ENCODE data around the gene GREB1.

GREB1 gene

DNA sequence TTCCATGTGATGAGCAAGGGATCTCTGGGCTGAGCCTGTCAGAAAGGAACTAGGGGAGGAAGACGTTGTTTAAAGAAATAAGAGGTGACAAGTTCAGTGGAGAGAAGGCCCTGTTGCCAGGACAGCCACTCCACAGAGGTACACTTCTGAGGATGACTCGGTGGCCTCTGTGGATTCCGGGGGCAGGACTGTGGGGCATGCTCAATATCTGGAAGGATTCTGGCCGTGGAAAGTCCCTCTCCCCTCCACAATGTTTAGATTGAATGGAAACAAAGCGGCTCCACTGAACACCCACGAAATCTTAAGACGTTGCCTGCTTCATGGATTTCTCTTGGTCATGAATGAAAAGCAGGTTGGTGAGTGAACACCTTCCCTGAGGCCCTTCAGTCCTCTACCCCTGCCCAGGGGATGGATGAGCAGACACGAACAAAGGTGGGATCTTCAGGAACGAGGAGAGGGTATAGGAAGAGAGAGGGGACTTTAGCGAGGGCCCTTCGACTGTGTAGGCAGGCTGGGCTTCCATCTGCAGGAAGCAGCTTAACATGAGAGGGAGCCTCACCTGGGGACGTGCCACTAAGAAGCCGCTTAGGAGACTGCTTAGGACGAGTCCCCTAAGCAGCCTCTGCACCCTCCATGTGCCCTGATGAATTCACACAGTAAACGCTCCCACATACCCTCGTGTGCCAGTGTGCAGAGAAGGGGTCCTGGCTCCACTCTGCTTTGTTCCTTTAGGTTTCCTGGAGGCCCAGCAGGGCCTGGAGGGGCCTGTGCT, 134.2 kb downstream of the GREB1 start:
- 89% methylated on average over 16 of the region's 16 CpGs for WGBS
- H3K9me3 ChIP-seq (ENCODE audit: insufficient read depth, low read depth, low read length), result peaks cover under 1% of the 10 kb centered on the region; the same call in 1 of the 2 replicates
- H3K27me3 ChIP-seq (ENCODE audit: insufficient read depth, low read length), result peaks cover 35% of the 10 kb centered on the region
- H3K27ac ChIP-seq (ENCODE audit: low read depth, low read length), result no peak overlapping the region
- no peaks in the 10 kb centered on the region for H3K36me3 ChIP-seq (ENCODE audit: insufficient read depth, low read length)
- no peak overlapping the region for H3K4me3 ChIP-seq (ENCODE audit: low read length)
- H3K9ac ChIP-seq (ENCODE audit: low read depth, low read length), result no peak overlapping the region
- no peaks in the 10 kb centered on the region for H3K4me1 ChIP-seq (ENCODE audit: insufficient read depth, low read length)

DNA sequence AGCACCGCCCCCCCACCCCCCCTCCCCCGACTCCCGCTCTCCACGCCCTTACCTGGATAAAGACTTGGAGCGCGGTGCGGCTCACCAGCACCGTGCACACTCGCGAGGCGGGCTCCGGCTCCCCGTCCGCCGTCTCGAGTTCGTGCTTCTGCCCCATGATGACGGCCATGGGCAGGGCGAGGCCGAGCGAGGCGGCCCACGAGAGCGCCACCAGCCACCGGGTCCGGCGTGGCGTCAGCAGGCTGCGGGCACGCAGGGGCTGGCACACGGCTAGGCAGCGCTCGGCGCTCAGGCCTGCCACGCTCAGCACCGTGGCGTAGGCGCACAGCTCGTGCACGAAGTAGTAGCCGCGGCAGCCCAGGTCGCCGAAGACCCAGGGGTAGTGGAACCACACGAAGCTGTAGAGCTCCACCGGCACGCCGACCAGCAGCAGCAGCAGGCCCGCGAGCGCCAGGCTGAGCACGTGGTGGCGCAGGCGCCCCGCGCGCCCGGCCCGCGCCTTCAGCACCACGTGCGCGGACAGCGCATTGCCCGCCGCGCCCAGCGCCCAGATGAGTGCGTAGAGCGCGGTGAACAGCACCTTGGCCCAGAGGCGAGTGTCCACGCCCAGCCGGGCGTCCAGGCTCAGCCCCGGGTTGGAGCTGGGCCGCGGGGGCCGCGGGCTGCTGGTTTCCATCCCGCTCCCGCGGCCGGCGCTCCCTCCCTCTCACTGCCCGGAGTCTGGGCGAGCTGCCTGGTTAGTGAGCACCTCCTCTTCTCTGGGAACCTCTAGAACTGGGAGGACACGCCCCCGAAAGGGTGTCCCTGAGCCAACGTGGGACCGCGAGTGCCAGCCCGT, 135.8 kb downstream of the GREB1 start, which contains the start of gene NTSR2:
NTSR2 (minus strand) TSS at position 742 of the 838 bp plus-strand sequence; CDS start at position 676, 66 bp downstream.
- Histone ChIP-seq H3K27me3 (ENCODE audit: insufficient read depth, low read length) (peaks cover 35% of the 10 kb centered on the region), H3K27ac (ENCODE audit: low read depth, low read length) (no peak within 1 kb of the TSS), H3K4me3 (ENCODE audit: low read length) (peak within 1 kb of the TSS; percentile 30; the same call in 1 of the 2 replicates), H3K9me3 (ENCODE audit: insufficient read depth, low read depth, low read length) (no peaks in the 10 kb centered on the region), H3K36me3 (ENCODE audit: insufficient read depth, low read length) (no peaks in the 10 kb centered on the region), H3K9ac (ENCODE audit: low read depth, low read length) (no peak within 1 kb of the TSS), H3K4me1 (ENCODE audit: insufficient read depth, low read length) (no peaks in the 10 kb centered on the region)
- 38% methylated on average over 90 of the region's 93 CpGs for WGBS

DNA sequence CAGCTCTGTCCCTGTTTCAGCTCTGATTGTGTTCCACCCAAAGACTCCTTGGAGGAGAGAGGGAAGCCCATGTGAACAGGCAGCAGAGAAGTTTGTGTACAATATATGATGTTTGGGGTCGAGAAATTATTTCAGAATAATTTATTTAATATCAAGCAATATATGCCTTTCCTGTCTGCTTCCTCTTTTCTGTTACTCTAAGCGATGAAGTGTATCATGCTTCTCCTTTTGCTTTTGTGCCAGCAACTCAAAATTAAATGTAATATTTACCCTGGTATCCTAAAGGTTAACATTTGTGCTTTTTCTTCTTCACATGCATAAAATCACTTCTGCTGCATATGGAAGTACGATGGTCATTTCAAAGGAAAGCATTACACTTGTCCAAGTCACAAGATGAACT, 138.6 kb downstream of the GREB1 start:
- Histone ChIP-seq H3K4me3 (ENCODE audit: low read length) (no peak overlapping the region), H3K27ac (ENCODE audit: low read depth, low read length) (no peak overlapping the region), H3K36me3 (ENCODE audit: insufficient read depth, low read length) (no peaks in the 10 kb centered on the region), H3K9ac (ENCODE audit: low read depth, low read length) (no peak overlapping the region), H3K27me3 (ENCODE audit: insufficient read depth, low read length) (peaks cover 35% of the 10 kb centered on the region), H3K4me1 (ENCODE audit: insufficient read depth, low read length) (no peaks in the 10 kb centered on the region), H3K9me3 (ENCODE audit: insufficient read depth, low read depth, low read length) (no peaks in the 10 kb centered on the region)
- WGBS, result 92% methylated on average over 2 of the region's 3 CpGs

DNA sequence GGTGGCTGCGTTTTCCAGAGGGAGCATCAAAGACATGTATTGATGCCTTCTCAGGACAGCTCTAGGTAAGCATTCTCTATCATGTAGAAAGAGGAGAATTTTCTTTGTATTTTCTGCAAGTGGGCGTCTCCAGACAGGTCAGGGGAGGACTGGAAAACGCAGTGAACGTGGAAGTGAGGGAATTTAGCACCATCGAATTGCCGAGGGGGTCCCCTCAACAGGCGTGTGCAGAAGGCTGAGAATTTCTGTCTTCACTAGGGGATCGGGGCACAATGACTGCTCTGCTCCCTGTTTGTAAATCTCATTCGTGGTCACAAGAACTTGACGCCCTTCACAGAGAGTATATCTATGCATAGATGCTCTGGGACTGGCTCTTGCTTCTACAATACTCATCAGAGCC, 141.1 kb downstream of the GREB1 start:
- 91% methylated on average over 10 of the region's 10 CpGs for WGBS
- peaks cover 13% of the 10 kb centered on the region for H3K27me3 ChIP-seq (ENCODE audit: insufficient read depth, low read length)
- no peaks in the 10 kb centered on the region for H3K36me3 ChIP-seq (ENCODE audit: insufficient read depth, low read length)

DNA sequence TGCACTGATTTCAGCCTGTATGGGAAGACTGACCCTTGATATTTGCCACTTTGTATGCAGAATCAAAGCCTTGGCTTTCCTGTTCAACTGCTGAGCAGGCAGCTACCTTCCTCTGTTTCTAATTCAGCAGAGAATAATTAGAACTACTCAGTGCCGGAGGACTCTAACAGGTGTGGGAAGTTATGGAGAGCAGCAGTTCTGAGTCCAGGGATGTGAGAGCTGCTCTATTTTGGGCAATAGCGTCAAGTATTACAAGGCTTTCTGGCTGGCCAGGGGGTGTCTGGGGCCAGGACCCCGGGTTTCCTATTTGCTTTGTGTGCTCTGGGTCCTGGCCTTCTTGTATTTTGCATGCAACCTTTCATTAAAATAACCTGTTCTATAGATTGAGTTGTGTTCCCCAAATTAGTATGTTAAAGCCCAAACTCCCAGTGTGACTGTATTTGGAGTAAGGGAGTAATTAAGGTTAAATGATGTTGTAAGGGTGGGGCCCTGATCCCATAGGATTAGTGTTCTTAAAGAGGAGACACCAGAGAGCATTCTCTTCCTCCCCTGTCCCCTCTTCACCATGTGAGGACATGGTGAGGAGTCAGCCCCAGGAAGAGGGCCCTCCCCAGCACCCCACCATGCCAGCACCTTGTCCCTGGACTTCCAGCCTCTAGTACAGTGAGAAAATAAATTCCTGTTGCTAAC, 141.7 kb downstream of the GREB1 start:
- H3K27ac ChIP-seq (ENCODE audit: low read depth, low read length), result no peak overlapping the region
- H3K4me1 ChIP-seq (ENCODE audit: insufficient read depth, low read length), result no peaks in the 10 kb centered on the region
- H3K36me3 ChIP-seq (ENCODE audit: insufficient read depth, low read length), result no peaks in the 10 kb centered on the region
- H3K9me3 ChIP-seq (ENCODE audit: insufficient read depth, low read depth, low read length), result no peaks in the 10 kb centered on the region
- no peak overlapping the region for H3K4me3 ChIP-seq (ENCODE audit: low read length)
- peaks cover 7% of the 10 kb centered on the region for H3K27me3 ChIP-seq (ENCODE audit: insufficient read depth, low read length)
- no peak overlapping the region for H3K9ac ChIP-seq (ENCODE audit: low read depth, low read length)
- 92% methylated on average over 3 of the region's 3 CpGs for WGBS

More for the DNA sequence above, 141.1 kb downstream of the GREB1 start:
- Histone ChIP-seq H3K4me3 (ENCODE audit: low read length) (no peak overlapping the region), H3K9ac (ENCODE audit: low read depth, low read length) (no peak overlapping the region), H3K27ac (ENCODE audit: low read depth, low read length) (no peak overlapping the region), H3K9me3 (ENCODE audit: insufficient read depth, low read depth, low read length) (no peaks in the 10 kb centered on the region), H3K4me1 (ENCODE audit: insufficient read depth, low read length) (no peaks in the 10 kb centered on the region)

DNA sequence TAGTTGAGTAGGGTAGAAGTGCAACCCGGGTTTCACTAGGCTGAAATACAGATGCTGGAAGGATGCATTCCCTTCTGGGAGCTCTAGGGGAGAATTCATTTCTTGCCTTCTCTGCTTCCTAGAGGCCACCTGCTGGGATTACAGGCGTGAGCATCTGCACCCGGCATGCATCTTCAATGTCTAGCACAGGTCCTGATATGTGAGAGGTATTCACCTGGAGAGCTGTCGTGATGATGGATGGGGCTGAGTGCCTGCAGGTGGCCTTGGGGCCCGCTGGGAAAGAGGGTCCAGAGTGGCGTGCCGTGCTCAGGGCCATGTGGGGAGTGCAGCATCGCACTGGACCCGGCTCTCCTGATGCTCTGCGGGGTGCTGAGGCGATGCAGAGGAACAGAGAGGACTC, 142.8 kb downstream of the GREB1 start:
- Histone ChIP-seq H3K27me3 (ENCODE audit: insufficient read depth, low read length) (no peaks in the 10 kb centered on the region), H3K4me1 (ENCODE audit: insufficient read depth, low read length) (no peaks in the 10 kb centered on the region), H3K36me3 (ENCODE audit: insufficient read depth, low read length) (no peaks in the 10 kb centered on the region), H3K4me3 (ENCODE audit: low read length) (no peak overlapping the region), H3K9me3 (ENCODE audit: insufficient read depth, low read depth, low read length) (no peaks in the 10 kb centered on the region), H3K27ac (ENCODE audit: low read depth, low read length) (no peak overlapping the region), H3K9ac (ENCODE audit: low read depth, low read length) (no peak overlapping the region)
- WGBS, result 79% methylated on average over 11 of the region's 11 CpGs

DNA sequence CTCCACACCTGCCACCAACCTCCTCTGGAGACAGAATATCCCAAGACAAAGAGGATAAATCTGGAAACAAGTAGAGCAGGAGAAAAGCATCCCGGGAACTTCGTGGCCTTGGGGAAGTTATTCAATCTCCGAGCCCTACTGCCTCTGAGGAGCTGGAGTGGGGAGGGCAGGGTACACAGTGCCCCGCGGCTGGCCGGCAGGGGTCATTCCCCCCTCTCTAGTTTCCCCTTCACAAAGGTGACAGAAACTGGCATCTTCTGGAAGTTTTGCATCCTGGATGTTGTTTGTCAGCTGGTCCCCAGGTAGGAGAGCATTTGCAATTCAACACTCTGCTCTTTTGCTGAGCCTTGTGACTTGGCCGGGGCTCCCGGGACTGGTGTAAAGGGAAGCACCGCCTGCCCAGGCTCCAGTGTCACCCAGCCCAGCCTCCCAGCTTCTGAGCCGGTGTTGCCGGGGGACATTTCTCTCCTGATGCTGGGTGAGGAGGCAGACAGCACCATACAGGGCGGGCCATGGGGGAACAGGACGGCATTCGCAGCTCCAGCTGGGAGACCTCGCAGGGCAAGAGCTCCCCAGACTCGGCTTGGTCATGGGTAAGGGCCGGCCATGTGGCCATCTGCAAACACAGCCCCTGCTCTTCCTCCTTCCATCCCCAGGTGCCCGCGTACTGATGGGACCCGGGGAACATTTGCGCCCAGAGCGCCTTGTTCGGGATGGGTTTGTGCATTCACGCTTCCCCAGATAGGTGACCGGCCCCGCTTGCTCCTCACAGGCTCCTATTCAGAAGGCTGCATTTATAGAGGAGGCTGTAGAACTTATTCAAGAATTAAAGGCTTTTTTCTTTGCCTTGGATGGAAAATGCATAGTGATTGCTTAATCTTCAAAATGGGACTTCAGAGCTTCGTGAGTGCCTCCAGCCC, 143.6 kb downstream of the GREB1 start:
- no peak overlapping the region for H3K4me3 ChIP-seq (ENCODE audit: low read length)
- no peak overlapping the region for H3K9ac ChIP-seq (ENCODE audit: low read depth, low read length)
- H3K4me1 ChIP-seq (ENCODE audit: insufficient read depth, low read length), result no peaks in the 10 kb centered on the region
- no peaks in the 10 kb centered on the region for H3K36me3 ChIP-seq (ENCODE audit: insufficient read depth, low read length)
- no peak overlapping the region for H3K27ac ChIP-seq (ENCODE audit: low read depth, low read length)
- H3K9me3 ChIP-seq (ENCODE audit: insufficient read depth, low read depth, low read length), result no peaks in the 10 kb centered on the region
- WGBS, result 61% methylated on average over 27 of the region's 27 CpGs
- no peaks in the 10 kb centered on the region for H3K27me3 ChIP-seq (ENCODE audit: insufficient read depth, low read length)

DNA sequence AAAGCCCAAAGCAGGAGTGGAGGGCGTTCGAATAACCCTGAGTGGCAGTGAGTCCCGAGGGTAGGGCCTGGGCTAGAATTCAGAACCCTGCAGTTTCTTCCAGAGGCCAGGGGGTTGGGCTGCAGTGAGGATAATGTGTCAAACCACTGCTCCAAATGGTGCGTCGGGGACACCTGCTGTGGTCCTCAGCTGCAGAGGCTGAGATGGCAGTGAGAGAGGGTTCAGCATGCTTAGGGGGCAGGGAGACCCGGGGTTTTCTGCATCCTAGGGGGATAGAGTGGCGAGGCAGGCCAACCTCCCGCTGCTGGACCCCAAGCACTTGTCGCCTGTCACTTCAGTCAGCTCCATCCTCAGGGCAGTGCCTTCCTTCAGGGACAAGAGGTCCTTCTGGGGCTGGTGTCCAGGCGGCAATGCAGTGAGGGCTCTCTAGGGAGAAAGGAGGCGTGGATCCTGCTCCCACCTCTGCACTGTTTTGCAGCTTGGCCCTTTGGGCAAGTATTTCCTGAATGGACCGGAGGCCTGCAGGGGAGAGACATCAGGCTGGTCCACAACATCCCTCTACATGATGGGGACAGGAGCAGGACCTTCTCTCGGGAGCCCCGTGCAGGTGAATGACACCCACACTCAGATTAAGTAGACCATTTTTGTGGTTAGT, 144.6 kb downstream of the GREB1 start:
- H3K9ac ChIP-seq (ENCODE audit: low read depth, low read length), result no peak overlapping the region
- H3K36me3 ChIP-seq (ENCODE audit: insufficient read depth, low read length), result no peaks in the 10 kb centered on the region
- H3K4me1 ChIP-seq (ENCODE audit: insufficient read depth, low read length), result no peaks in the 10 kb centered on the region
- H3K9me3 ChIP-seq (ENCODE audit: insufficient read depth, low read depth, low read length), result no peaks in the 10 kb centered on the region
- H3K27me3 ChIP-seq (ENCODE audit: insufficient read depth, low read length), result no peaks in the 10 kb centered on the region
- 80% methylated on average over 14 of the region's 14 CpGs for WGBS
- H3K27ac ChIP-seq (ENCODE audit: low read depth, low read length), result no peak overlapping the region
- H3K4me3 ChIP-seq (ENCODE audit: low read length), result no peak overlapping the region

DNA sequence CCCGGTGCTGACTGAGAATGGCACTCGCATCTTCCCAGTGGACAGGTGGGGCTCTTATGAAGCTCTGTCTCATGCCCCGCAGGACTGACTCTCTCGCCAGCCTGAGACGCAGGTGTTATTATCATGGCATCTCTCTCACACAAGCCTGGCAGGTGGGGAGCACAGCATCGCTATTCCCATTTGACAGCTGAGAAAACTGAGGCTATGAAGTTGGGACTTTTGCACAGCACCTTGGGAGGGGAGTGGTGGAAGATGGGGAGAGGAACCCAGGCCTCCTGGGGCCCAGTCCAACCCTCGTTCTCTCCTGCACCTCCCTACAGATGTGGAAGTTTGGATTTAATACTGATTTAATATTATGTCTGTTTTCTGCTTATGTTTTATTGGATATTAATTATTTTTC, 145.2 kb downstream of the GREB1 start:
- H3K9ac ChIP-seq (ENCODE audit: low read depth, low read length), result no peak overlapping the region
- H3K36me3 ChIP-seq (ENCODE audit: insufficient read depth, low read length), result no peaks in the 10 kb centered on the region
- H3K27me3 ChIP-seq (ENCODE audit: insufficient read depth, low read length), result no peaks in the 10 kb centered on the region
- no peak overlapping the region for H3K4me3 ChIP-seq (ENCODE audit: low read length)
- H3K4me1 ChIP-seq (ENCODE audit: insufficient read depth, low read length), result no peaks in the 10 kb centered on the region
- WGBS, result 84% methylated on average over 7 of the region's 7 CpGs
- H3K9me3 ChIP-seq (ENCODE audit: insufficient read depth, low read depth, low read length), result no peaks in the 10 kb centered on the region
- no peak overlapping the region for H3K27ac ChIP-seq (ENCODE audit: low read depth, low read length)

Data from HUES64 (cell line).